H4 (cell line): ENCODE measurements around the gene OR2C1. TPM values are rescaled to one million over a fixed set of nuclear protein-coding genes. Genes with fewer than 3 reads are reported as not detected.

ENCODE experiments used
- DNase-seq: peaks from one replicate; pipeline ENCODE4 v3.0.0-alpha.2; 2015; ENCODE audit warnings: low spot score
- total RNA-seq: library from RNA; depleted of rRNA; stranded (reverse); fragments of >200 nt; shearing (Covaris generic); gene quantifications from 2 replicates; pipeline ENCODE4 v1.2.3, GENCODE V29; 2014; rRNA removed

Gene OR2C1
- not detected in 2 replicates for total RNA-seq

DNA sequence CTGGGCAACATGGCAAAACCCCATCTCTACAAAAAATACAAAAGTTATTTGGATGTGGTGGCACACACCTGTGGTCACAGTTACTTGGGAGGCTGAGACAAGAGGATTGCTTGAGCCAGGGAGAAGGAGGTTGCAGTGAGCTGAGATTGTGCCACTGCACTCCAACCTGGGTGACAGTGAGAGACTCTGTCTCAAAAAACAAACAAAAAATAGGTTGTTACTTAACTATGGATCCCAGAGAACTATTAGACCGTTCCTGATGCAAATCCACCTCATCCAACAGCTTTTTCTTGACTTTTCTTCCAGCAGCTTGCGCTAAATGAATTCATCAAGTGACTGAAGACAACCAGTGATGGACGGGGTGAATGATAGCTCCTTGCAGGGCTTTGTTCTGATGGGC lies at the start of gene OR2C1:
Gene OR2C1 (plus strand): TSS at position 301 of the 400 bp plus-strand sequence. CDS start 52 bp downstream, at position 353.
- DNase-seq, result no peak

- DNase-seq, result no peak
These were observed 49.6 kb upstream of the OR2C1 start for GRCh38 chr16:3306078-3306477.

- no peak for DNase-seq
These were observed 44.2 kb upstream of the OR2C1 start for GRCh38 chr16:3311496-3311895.

GRCh38 chr16:3317315-3317999 lies 38.2 kb upstream of the OR2C1 start:
- no peak for DNase-seq

DNA sequence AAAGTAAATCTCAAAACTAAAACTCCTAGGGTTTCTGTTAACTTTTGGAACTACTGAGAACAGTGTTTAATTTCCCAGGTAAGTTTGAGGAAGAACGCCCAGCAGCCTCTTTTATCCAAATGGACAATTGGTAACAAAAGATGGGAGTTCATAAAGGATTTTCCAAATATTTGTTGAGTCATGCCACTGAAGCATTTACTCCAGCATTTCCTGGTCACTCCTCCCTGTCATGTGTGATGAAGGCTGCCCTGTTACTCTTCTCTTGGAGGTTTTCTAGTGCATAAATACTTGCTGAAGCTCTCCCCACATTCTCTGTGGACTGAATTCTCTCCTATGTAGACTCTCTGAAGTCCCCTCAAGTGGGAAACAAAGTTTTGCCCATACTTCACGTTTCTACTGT lies 33.9 kb upstream of the OR2C1 start:
- no peak for DNase-seq

GRCh38 chr16:3327514-3327913 lies 28.2 kb upstream of the OR2C1 start:
- no peak for DNase-seq

GRCh38 chr16:3328104-3328503 lies 27.6 kb upstream of the OR2C1 start:
- no peak for DNase-seq

- DNase-seq, result no peak
These were observed 27.0 kb upstream of the OR2C1 start for GRCh38 chr16:3328643-3329042.

DNA sequence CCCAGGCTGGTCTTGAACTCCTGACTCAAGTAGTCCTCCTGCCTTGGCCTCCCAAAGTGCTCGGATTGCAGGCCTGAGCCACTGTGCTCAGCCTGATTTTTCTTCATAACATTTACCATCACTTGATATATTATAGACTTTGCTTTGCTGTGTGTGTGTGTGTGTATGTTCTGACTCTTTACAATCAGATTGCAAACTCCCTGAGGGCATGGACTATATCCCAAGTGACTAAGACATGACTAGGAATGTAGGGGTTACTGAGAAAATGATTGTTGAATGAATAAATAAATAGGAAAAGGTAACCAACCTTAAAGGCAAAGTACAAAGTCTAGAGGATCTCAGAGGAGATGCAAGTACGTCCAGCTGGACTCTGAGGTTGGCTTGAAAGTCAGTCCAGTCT lies 9.6 kb upstream of the OR2C1 start:
- DNase-seq, result no peak

- DNase-seq, result no peak
These were observed 8.1 kb upstream of the OR2C1 start for GRCh38 chr16:3347586-3347985.

- no peak for DNase-seq
These were observed 7.0 kb upstream of the OR2C1 start for GRCh38 chr16:3348547-3349167.

DNA sequence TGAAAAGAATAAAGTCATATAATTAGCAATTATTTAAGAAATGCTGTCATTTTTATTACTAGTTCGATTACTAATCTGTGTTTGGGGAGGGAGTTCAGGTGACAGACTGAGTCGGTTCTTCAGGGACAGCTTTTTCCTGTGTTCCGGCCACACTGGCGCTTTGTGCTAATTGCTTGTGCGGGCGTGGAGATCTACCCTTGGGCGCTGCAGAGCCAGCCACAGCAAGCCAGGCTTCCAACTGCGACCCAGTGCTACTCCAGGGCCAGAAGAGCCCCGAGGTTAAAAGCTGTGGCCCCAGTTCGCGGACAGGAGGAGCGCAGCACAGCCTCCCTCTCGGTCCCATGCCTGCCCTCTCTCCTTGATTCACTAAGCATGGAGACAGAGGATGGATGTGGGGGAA lies 6.5 kb upstream of the OR2C1 start:
- no peak for DNase-seq

DNA sequence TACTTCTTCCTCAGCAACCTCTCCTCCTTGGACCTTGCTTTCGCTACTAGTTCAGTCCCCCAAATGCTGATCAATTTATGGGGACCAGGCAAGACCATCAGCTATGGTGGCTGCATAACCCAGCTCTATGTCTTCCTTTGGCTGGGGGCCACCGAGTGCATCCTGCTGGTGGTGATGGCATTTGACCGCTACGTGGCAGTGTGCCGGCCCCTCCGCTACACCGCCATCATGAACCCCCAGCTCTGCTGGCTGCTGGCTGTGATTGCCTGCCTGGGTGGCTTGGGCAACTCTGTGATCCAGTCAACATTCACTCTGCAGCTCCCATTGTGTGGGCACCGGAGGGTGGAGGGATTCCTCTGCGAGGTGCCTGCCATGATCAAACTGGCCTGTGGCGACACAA lies 429 bp downstream of the OR2C1 start:
- no peak for DNase-seq

- DNase-seq, result no peak
These were observed 3.2 kb downstream of the OR2C1 start for GRCh38 chr16:3358871-3359270.

DNA sequence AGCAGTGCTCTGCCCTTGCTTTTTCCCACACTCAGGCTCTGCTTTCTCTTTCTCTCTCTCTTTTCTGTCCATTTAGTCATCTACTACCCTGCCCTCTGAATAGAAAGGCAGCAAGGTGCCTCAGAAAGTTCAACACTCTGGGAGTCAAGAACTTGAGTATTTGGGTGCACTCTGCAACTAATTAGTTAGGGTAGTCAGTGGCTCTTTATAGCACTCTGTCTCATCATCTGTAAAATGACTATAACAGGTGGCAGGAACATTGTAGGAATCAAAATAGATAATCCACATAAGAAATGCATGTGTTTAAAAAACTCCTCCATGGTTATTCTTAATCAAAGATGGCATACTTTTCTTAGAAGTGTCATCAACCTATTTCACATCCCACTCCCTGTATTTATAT lies 7.2 kb downstream of the OR2C1 start:
- no peak for DNase-seq

- DNase-seq, result no peak
These were observed 8.1 kb downstream of the OR2C1 start for GRCh38 chr16:3363793-3364192.

DNA sequence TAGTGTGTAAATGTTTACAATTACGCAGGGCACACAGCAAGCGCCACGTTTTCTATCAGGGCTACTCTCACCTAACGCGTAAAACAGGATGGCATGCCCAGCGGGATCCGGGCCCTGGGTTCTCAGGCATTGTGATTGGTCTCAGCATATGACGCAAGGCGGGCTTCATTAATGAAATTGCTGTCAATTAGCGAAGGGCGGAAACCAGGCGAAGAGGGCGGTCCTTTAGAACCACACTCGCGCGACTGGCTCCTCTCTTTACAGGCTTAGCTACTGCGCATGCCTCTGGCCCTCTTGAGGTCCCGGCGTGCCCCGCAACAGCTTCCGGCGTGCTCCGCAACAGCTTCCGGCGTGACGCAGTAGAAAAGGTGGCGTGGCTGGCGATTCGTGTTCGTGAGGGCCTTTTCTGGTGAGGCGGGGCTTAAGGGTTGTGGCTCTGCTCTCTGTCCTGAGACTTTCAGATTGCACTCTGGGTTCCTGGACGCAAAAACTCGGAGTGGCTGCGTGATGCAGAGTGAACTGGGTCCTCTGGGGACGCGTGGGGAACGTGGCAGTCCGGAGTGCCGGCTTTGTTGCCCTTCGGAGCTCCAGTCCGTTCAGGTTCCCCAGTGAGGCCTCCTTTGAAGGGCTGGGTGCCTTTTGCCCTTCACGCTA lies 9.2 kb downstream of the OR2C1 start:
- DNase-seq, result peak; percentile 91

DNA sequence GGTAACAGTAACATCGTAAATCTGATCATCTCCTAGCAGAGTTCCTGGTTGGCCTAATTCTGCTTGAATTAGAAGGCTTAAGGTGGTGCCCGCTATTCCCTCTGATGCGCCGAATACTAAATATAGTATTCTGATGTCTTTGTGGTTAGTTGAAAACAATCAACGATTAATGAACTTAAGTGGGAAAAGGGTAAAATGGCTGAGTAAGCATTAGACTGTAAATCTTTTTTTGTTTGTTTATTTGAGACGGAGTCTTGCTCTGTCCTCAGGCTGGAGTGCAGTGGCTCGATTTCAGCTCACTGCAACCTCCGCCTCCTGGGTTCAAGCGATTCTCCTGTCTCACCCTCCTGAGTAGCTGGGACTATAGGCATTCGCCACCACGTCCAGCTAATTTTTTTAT lies 13.4 kb downstream of the OR2C1 start:
- no peak for DNase-seq

GRCh38 chr16:3375680-3376079 lies 20.0 kb downstream of the OR2C1 start:
- DNase-seq, result no peak

DNA sequence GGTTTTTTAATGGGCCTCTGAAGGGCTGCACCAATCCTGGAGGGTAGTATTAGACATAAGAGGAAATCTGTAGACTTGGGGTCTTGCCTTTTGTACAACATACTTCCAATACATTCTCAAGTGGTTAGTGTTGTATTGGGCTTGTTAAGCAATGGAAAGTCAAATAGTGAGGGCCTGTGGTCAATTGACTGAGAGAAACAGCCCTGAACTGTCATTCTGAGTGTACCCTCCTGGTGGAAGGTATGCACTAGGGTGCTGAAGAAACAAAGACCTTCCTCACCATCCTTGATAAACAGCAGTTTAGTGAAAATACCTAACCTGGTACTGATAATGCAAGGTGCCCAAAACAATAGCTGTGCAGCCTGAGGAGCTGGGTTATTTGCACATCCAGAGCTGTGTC lies 22.2 kb downstream of the OR2C1 start:
- DNase-seq, result no peak

DNA sequence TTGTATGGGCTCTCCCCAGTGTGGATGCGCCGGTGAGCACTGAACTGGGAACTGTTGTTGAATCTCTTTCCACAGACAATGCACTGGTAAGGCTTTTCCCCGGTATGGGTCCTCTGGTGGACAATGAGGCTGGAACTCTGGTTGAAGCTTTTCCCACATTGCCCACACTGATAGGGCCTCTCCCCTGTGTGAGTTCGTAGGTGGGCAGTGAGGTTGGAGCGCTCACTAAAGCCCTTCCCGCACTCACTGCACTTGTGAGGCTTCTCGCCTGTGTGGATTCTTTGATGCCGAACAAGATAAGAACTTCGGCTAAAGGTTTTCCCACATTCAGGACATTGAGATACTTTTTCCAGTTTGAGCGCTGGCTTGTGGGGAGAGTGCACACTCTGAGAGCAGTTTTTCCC lies 27.4 kb downstream of the OR2C1 start:
- DNase-seq, result no peak

GRCh38 chr16:3388325-3388724 lies 32.6 kb downstream of the OR2C1 start:
- DNase-seq, result no peak

DNA sequence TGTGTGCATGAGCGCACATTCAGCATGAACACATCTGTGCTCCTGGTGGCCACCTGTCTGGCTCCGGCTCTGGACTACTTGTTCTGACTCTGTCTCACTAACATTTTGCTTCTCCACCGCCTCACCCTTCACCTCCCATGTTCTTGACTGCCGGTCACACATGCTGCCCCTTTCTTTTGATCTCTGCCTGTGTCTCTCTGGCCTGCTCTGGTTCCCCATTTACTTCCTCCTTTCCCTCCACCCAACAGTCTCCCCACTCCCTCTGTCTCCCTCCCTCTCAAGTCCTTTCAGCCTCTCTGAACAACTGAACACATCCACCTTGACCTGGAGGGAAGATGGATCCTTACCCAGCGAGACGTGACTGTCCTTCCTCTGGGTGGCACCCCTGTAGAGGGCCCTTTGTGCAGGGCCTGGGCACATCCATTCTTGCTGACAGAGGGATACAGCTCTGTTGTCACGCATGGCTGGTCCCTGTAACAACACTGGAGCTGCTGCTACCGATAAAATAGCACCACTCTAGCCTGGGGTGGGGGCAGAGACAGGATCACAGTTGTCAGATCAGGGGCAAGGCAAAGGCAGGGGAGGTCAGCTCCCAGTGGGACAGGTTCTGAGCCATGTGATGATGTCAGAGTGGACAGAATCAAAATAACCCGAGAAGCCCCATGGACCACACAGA lies 34.1 kb downstream of the OR2C1 start:
- no peak for DNase-seq
